B cell (primary cell): ENCODE results near the gene ZBP1. TPM values are rescaled to one million over a fixed set of nuclear protein-coding genes. Genes with fewer than 3 reads are reported as not detected.

Experiments
- ATAC-seq: fragments of 200-7000 bp; cut with Tn5 transposase; one replicate; pipeline ENCODE4 v1.10.0; 2021; ENCODE audit warnings: low read depth, mild to moderate bottlenecking, moderate number of reproducible peaks, moderate library complexity
- CTCF ChIA-PET: fragments of 350-600 bp; sonication (Branson Sonifier 250); formaldehyde crosslinking; loops from one replicate; lab custom pipeline; 2021; ENCODE audit warnings: antibody characterized with exemption, inconsistent platforms; lab: Charles Lee
- POLR2A ChIA-PET: fragments of 350-600 bp; sonication (Branson Sonifier 250); formaldehyde crosslinking; loops from one replicate; lab custom pipeline; 2021; ENCODE audit warnings: antibody characterized with exemption; lab: Charles Lee
- DNase-seq: peaks from one replicate; pipeline ENCODE4 v3.0.0; 2013
- H2AFZ ChIP-seq: 2 replicates; pipeline ENCODE4 v1.6.1; 2012; ENCODE audit warnings: mild to moderate bottlenecking, low read depth, low read length; ENCODE audit not compliant: insufficient read depth, poor library complexity, severe bottlenecking
- H3K27ac ChIP-seq, 2 donors: 1 replicate in 1 of 2; 2 replicates in 1 of 2; pipeline ENCODE4 v1.5.1; 2012 to 2013; ENCODE audit warnings: low read length in 2 of 2, mild to moderate bottlenecking in 2 of 2, moderate library complexity in 1 of 2
- H3K27me3 ChIP-seq, 4 experiments: fragments of 200-600 bp in 1 of 4; sonication (generic) in 1 of 4; replicated peaks in 1 of 4; 1 replicate in 2 of 4; 2 replicates in 2 of 4; pipeline versions ENCODE4 v1.6.1 to v1.7.0; 2013 to 2016; ENCODE audit warnings: low read length in 3 of 4, mild to moderate bottlenecking in 2 of 4, mixed read lengths in 1 of 4, moderate library complexity in 1 of 4; ENCODE audit not compliant: insufficient read depth in 4 of 4, control insufficient read depth in 3 of 4; ENCODE audit errors: control extremely low read depth in 1 of 4
- H3K36me3 ChIP-seq, 2 experiments: replicated peaks in 1 of 2; 1 replicate in 1 of 2; 2 replicates in 1 of 2; pipeline versions ENCODE4 v1.6.1 to v1.7.1; 2013; ENCODE audit warnings: low read length in 1 of 2; ENCODE audit not compliant: insufficient read depth in 2 of 2, control insufficient read depth in 1 of 2; ENCODE audit errors: control extremely low read depth in 1 of 2, extremely low read depth in 1 of 2
- H3K4me1 ChIP-seq, 2 donors: fragments of 200-600 bp in 1 of 2; sonication (generic) in 1 of 2; 1 replicate in 1 of 2; 2 replicates in 1 of 2; pipeline versions ENCODE4 v1.5.1 to v1.6.1; 2013 to 2017; ENCODE audit warnings: low read length in 2 of 2; ENCODE audit not compliant: control insufficient read depth in 2 of 2, insufficient read depth in 2 of 2
- H3K4me2 ChIP-seq: replicated peaks from 2 replicates; pipeline ENCODE3; 2012; ENCODE audit warnings: mild to moderate bottlenecking, low read depth, low read length; ENCODE audit not compliant: poor library complexity, severe bottlenecking
- H3K4me3 ChIP-seq, 5 experiments: fragments of 200-600 bp in 1 of 5; sonication (generic) in 1 of 5; 1 replicate in 3 of 5; 2 replicates in 2 of 5; pipeline versions ENCODE4 v1.5.1 to v1.7.0; 2011 to 2016; ENCODE audit warnings: low read length in 4 of 5, mild to moderate bottlenecking in 4 of 5, low read depth in 2 of 5, control low read depth in 1 of 5, moderate library complexity in 1 of 5; ENCODE audit not compliant: insufficient read depth in 1 of 5; ENCODE audit errors: control extremely low read depth in 1 of 5, extremely low read depth in 1 of 5
- H3K79me2 ChIP-seq: fragments of 200-600 bp; sonication (generic); one replicate; pipeline ENCODE4 v1.6.0; 2016; ENCODE audit warnings: low read length; ENCODE audit not compliant: control insufficient read depth, insufficient read depth
- H3K9ac ChIP-seq: fragments of 200-600 bp; sonication (generic); 2 replicates; pipeline ENCODE4 v1.6.1; 2017; ENCODE audit warnings: mild to moderate bottlenecking, low read length, moderate library complexity
- H3K9me3 ChIP-seq, 3 donors: one replicate each; pipeline versions ENCODE4 v1.6.1 to v1.7.1; 2013; ENCODE audit warnings: low read length in 2 of 3; ENCODE audit not compliant: control insufficient read depth in 2 of 3, insufficient read depth in 1 of 3; ENCODE audit errors: control extremely low read depth in 1 of 3
- H4K20me1 ChIP-seq: 2 replicates; pipeline ENCODE4 v1.6.0; 2012; ENCODE audit warnings: mild to moderate bottlenecking, low read length; ENCODE audit not compliant: insufficient read depth, control insufficient read depth, poor library complexity, severe bottlenecking
- H3K27ac Mint-ChIP-seq: one replicate; pipeline ENCODE4 v1.8.0; 2021; ENCODE audit warnings: mixed read lengths
- H3K27me3 Mint-ChIP-seq: one replicate; pipeline ENCODE4 v1.8.0; 2021; ENCODE audit warnings: mixed read lengths
- H3K4me1 Mint-ChIP-seq: one replicate; pipeline ENCODE4 v1.8.0; 2021; ENCODE audit warnings: mixed read lengths
- H3K4me3 Mint-ChIP-seq: one replicate; pipeline ENCODE4 v1.8.0; 2021; ENCODE audit warnings: mixed read lengths
- H3K9me3 Mint-ChIP-seq: one replicate; pipeline ENCODE4 v1.8.0; 2022; ENCODE audit warnings: mixed read lengths; ENCODE audit not compliant: insufficient read depth
- CTCF ChIP-seq: fragments of 200-600 bp; IDR thresholded peaks from one replicate; pipeline ENCODE4 v1.8.0; 2022; ENCODE audit warnings: antibody characterized with exemption, mild to moderate bottlenecking
- EZH2 ChIP-seq: IDR thresholded peaks from 2 replicates; pipeline ENCODE4 v1.6.1; 2012; ENCODE audit warnings: borderline replicate concordance, low read depth, mild to moderate bottlenecking, moderate library complexity, low read length; ENCODE audit not compliant: insufficient read depth, poor library complexity, severe bottlenecking
- WGBS: methylation state at CpG from one replicate; pipeline ENCODE4 v1.1.5; 2013; ENCODE audit warnings: missing lambda C conversion rate; ENCODE audit not compliant: insufficient coverage; 5-methylcytosine and 5-hydroxymethylcytosine counted together
- intact Hi-C: fragments of 100-400 bp; cut with micrococcal nuclease; formaldehyde crosslinking; loops from one replicate; pipeline ENCODE4 v1.10.0; 2022
- polyA plus RNA-seq: library from polyadenylated mRNA; depleted of rRNA; stranded (reverse); fragments of >200 nt; gene quantifications from 2 replicates; pipeline ENCODE4 v1.2.3, GENCODE V29; 2012
- total RNA-seq, 2 donors: library from RNA; stranded (reverse); fragments of 120-200 nt in 1 of 2; gene quantifications; 1 replicate in 1 of 2; 2 replicates in 1 of 2; pipeline versions ENCODE4 v1.2.3 to v1.2.4, GENCODE V29; 2013 to 2022

The ZBP1 gene
- total and polyA plus RNA-seq, 2 donors (not counting 1 experiment from before 2014, with no cell fraction given) = 29.9 to 69.2 TPM

GRCh38 chr20:57612436-57612835 lies 7.8 kb downstream of the ZBP1 start:
- Histone ChIP-seq H3K27ac (no peak overlapping the region), H3K36me3 (peaks cover 0 to 84% of the 10 kb centered on the region in 2 experiments), H3K4me3 (no peak overlapping the region), H3K9ac (no peak overlapping the region), H3K79me2 (peaks cover 21% of the 10 kb centered on the region), H3K9me3 (no peaks in the 10 kb centered on the region), H2AFZ (no peak overlapping the region), H4K20me1 (peaks cover 28% of the 10 kb centered on the region), H3K27me3 (no peaks in the 10 kb centered on the region), H3K4me2 (no peak overlapping the region), H3K4me1 (peaks cover 10 to 20% of the 10 kb centered on the region in 2 donors)
- no peak for TF ChIP-seq EZH2
- no peak for TF ChIP-seq CTCF
- POLR2A ChIA-PET = no interaction called here
- H3K27ac Mint-ChIP-seq = no peak overlapping the region
- 55% methylated on average over 2 of the region's 7 CpGs for WGBS
- ATAC-seq = no peak
- no peaks in the 10 kb centered on the region for H3K27me3 Mint-ChIP-seq
- H3K9me3 Mint-ChIP-seq = no peaks in the 10 kb centered on the region
- CTCF ChIA-PET = interaction anchor here (3.2 to 4.9 kb wide), 2 partner anchors 16 to 42 kb away, joined by 11 to 18 read pairs; no protein-coding TSS in a partner anchor
- H3K4me1 Mint-ChIP-seq = peaks cover 24% of the 10 kb centered on the region
- no peak overlapping the region for H3K4me3 Mint-ChIP-seq
- intact Hi-C loops = loop anchor here (10.0 kb wide), 1 partner anchor 1282 kb away; no protein-coding TSS in a partner anchor
- DNase-seq = no peak

- Mint-ChIP-seq H3K4me3 (no peak overlapping the region), H3K27ac (no peak overlapping the region), H3K9me3 (no peaks in the 10 kb centered on the region), H3K27me3 (no peaks in the 10 kb centered on the region), H3K4me1 (peaks cover 17% of the 10 kb centered on the region)
- Histone ChIP-seq H4K20me1 (peaks cover 21% of the 10 kb centered on the region), H3K36me3 (peaks cover 0 to 85% of the 10 kb centered on the region in 2 experiments), H3K79me2 (peaks cover 14% of the 10 kb centered on the region), H3K9ac (no peak overlapping the region), H3K27ac (no peak overlapping the region), H3K4me3 (no peak overlapping the region), H3K27me3 (no peaks in the 10 kb centered on the region), H3K4me1 (peaks cover 5 to 15% of the 10 kb centered on the region in 2 donors), H2AFZ (no peak overlapping the region), H3K9me3 (no peaks in the 10 kb centered on the region), H3K4me2 (no peak overlapping the region)
- DNase-seq = no peak
- WGBS = 94% methylated on average over 14 of the region's 18 CpGs
- ChIA-PET POLR2A (no interaction called here), CTCF (interaction anchor here (1.0 to 4.9 kb wide), 3 partner anchors 15 to 43 kb away, joined by 3 to 18 read pairs (median 11); no protein-coding TSS in a partner anchor)
- intact Hi-C loops = loop anchor here (10.0 kb wide), 1 partner anchor 1283 kb away; no protein-coding TSS in a partner anchor
- no peak for ATAC-seq
- no peak for TF ChIP-seq EZH2
- no peak for TF ChIP-seq CTCF
Measured at GRCh38 chr20:57611586-57612311, 8.5 kb downstream of the ZBP1 start.
